K562 (cell line): ENCODE results near the gene HOXA7. TPM values are rescaled to one million over a fixed set of nuclear protein-coding genes. Genes with fewer than 3 reads are reported as not detected.

Source experiments
- ATAC-seq: fragments of 200-7000 bp; cut with Tn5 transposase; 3 replicates; pipeline ENCODE4 v1.9.1; 2020; ENCODE audit warnings: moderate library complexity
- BruUV-seq: library from RNA; stranded (reverse); fragments of 400-500 nt; replicated peaks from 2 replicates; lab custom pipeline; 2021; lab: Mats Ljungman, UMichigan
- CTCF ChIA-PET: fragments of 300-600 bp; formaldehyde crosslinking; extraction: SDS; loops from one replicate; lab custom pipeline; 2021; ENCODE audit warnings: low intra/inter-chr PET ratio; lab: Yijun Ruan, JAX
- POLR2A ChIA-PET: fragments of 300-600, 350-650 bp; sonication (Branson Sonifier 250); formaldehyde crosslinking; extraction: SDS; loops from one replicate; lab custom pipeline; 2021; ENCODE audit warnings: antibody characterized with exemption, inconsistent platforms; lab: Yijun Ruan, JAX
- DNase-seq, 4 experiments: peaks; one replicate each; pipeline versions ENCODE4 v3.0.0 to v3.0.0-alpha.2; 2011 to 2018; ENCODE audit warnings: low spot score in 3 of 4, mixed read lengths in 3 of 4; ENCODE audit errors: extremely low read depth in 1 of 4
- FAIRE-seq: peaks from 2 replicates; lab custom pipeline; 2011; peaks lifted over from hg19 to GRCh38; lab: Jason Lieb, UNC
- H2AFZ ChIP-seq: 2 replicates; pipeline ENCODE4 v1.6.0; 2011; ENCODE audit warnings: low read depth, low read length, control low read depth, inconsistent platforms
- H3K27ac ChIP-seq: fragments of 200-600 bp; 3 replicates; pipeline ENCODE4 v1.8.0; 2011; ENCODE audit warnings: low read depth, mild to moderate bottlenecking, control low read depth, inconsistent platforms, low read length, moderate library complexity, mixed read lengths; ENCODE audit errors: extremely low read depth
- H3K27me3 ChIP-seq, 2 experiments: fragments of 300-600 bp in 1 of 2; 2 replicates in 1 of 2; 3 replicates in 1 of 2; pipeline versions ENCODE4 v1.6.0 to v1.8.0; 2011; ENCODE audit warnings: inconsistent platforms in 2 of 2, low read length in 2 of 2, mild to moderate bottlenecking in 1 of 2, mixed read lengths in 1 of 2, moderate library complexity in 1 of 2; ENCODE audit not compliant: control insufficient read depth in 2 of 2, insufficient read depth in 2 of 2
- H3K36me3 ChIP-seq: fragments of 300-600 bp; 3 replicates; pipeline ENCODE4 v1.8.0; 2011; ENCODE audit warnings: mild to moderate bottlenecking, low read length, inconsistent platforms; ENCODE audit not compliant: control insufficient read depth, insufficient read depth
- H3K4me1 ChIP-seq, 2 experiments: fragments of 200-600 bp in 1 of 2; replicated peaks in 1 of 2; 2 replicates in 1 of 2; 3 replicates in 1 of 2; pipeline versions ENCODE4 v1.5.1 to v1.8.0; 2011; ENCODE audit warnings: inconsistent platforms in 2 of 2, low read length in 2 of 2, mild to moderate bottlenecking in 1 of 2, mixed read lengths in 1 of 2, moderate library complexity in 1 of 2; ENCODE audit not compliant: control insufficient read depth in 2 of 2, insufficient read depth in 2 of 2
- H3K4me2 ChIP-seq: 2 replicates; pipeline ENCODE4 v1.6.1; 2011; ENCODE audit warnings: low read length, control low read depth, inconsistent platforms, mixed read lengths; ENCODE audit not compliant: insufficient read depth
- H3K4me3 ChIP-seq: fragments of 200-600 bp; sonication (generic), shearing (Covaris generic); 2 replicates; pipeline ENCODE4 v1.5.1; 2016; ENCODE audit warnings: control low read depth, inconsistent platforms
- H3K79me2 ChIP-seq: fragments of 200-600 bp; 3 replicates; pipeline ENCODE4 v1.8.0; 2011; ENCODE audit warnings: low read length, inconsistent platforms; ENCODE audit not compliant: control insufficient read depth, insufficient read depth
- H3K9ac ChIP-seq, 2 experiments: 2 replicates each; pipeline versions ENCODE4 v1.6.0 to v1.6.1; 2011; ENCODE audit warnings: low read depth in 2 of 2, low read length in 2 of 2, control low read depth in 1 of 2, inconsistent platforms in 1 of 2, mild to moderate bottlenecking in 1 of 2, mixed read lengths in 1 of 2; ENCODE audit not compliant: insufficient read depth in 1 of 2
- H3K9me1 ChIP-seq: one replicate; pipeline ENCODE4 v1.6.0; 2011; ENCODE audit warnings: inconsistent platforms, mild to moderate bottlenecking, low read length, moderate library complexity; ENCODE audit not compliant: control insufficient read depth, insufficient read depth
- H3K9me3 ChIP-seq: replicated peaks from 2 replicates; pipeline ENCODE4 v1.5.1; 2011; ENCODE audit warnings: low read depth, low read length, inconsistent platforms; ENCODE audit not compliant: control insufficient read depth, insufficient read depth
- H4K20me1 ChIP-seq: replicated peaks from 2 replicates; pipeline ENCODE4 v1.6.1; 2011; ENCODE audit warnings: low read length, inconsistent platforms, mixed read lengths; ENCODE audit not compliant: control insufficient read depth, insufficient read depth
- CBX8 ChIP-seq: fragments of 200-600 bp; sonication (generic); IDR thresholded peaks from 2 replicates; pipeline ENCODE4 v1.6.1; 2012; ENCODE audit warnings: borderline replicate concordance, mixed run types, low read depth, mild to moderate bottlenecking, moderate library complexity, mixed read lengths, low read length, control low read depth, inconsistent platforms; ENCODE audit not compliant: poor library complexity, severe bottlenecking; ENCODE audit errors: extremely low read depth
- NELFE ChIP-seq: IDR thresholded peaks from 2 replicates; pipeline ENCODE4 v1.6.1; 2011; ENCODE audit warnings: mild to moderate bottlenecking; ENCODE audit not compliant: insufficient read depth, insufficient read length
- SRSF9 ChIP-seq: fragments of 200-400 bp; formaldehyde crosslinking; IDR thresholded peaks from 2 replicates; pipeline ENCODE4 v1.6.1; 2017; ENCODE audit warnings: low read depth, low read length, borderline replicate concordance
- WGBS: fragments of 100-300 bp; shearing (Covaris generic); methylation state at CpG from one replicate; pipeline ENCODE4 v1.1.6; 2016; ENCODE audit warnings: low coverage, mixed read lengths; ENCODE audit not compliant: insufficient coverage; ENCODE audit errors: missing lambda C conversion rate; 5-methylcytosine and 5-hydroxymethylcytosine counted together
- in situ Hi-C: fragments of 300-500 bp; cut with MboI; formaldehyde crosslinking; loops from 4 replicates; pipeline ENCODE4 v1.15.0; 2018; ENCODE audit warnings: inconsistent platforms, mixed read lengths
- intact Hi-C: fragments of 100-400 bp; cut with micrococcal nuclease; formaldehyde crosslinking; loops from 2 replicates; pipeline ENCODE4 v1.14.2; 2022
- polyA plus RNA-seq, 8 experiments: library from polyadenylated mRNA; depleted of rRNA in 4 of 8; stranded (reverse) in 5 of 8; unstranded in 3 of 8; fragments of >200 nt; fragmentation: Nextera tagmentation in 2 of 8; fragmentation: Illumina TruSeq in 1 of 8; extraction: Ambion mirVana in 2 of 8; extraction: Trizol in 1 of 8; gene quantifications; 2 replicates each; pipeline versions ENCODE4 v1.2.1 to v1.2.3, GENCODE V29; 2011 to 2014; ENCODE audit warnings: inconsistent platforms in 1 of 8, missing spikeins in 1 of 8
- total RNA-seq, 7 experiments: library from RNA; depleted of rRNA in 6 of 7; stranded (reverse); fragments of >200 nt in 6 of 7; fragmentation: Illumina TruSeq in 2 of 7; extraction: Trizol in 2 of 7; gene quantifications; 2 replicates each; pipeline versions ENCODE4 v1.2.1 to v1.2.3, GENCODE V29; 2011 to 2021; ENCODE audit warnings: low replicate concordance in 1 of 7

The HOXA7 gene
- total and polyA plus RNA-seq, 9 of the 15 experiments (the other 6 are each of a cell fraction or from before 2014, with no cell fraction given), result not detected

- Histone ChIP-seq H3K4me2 (no peak overlapping the region), H2AFZ (no peak overlapping the region), H3K36me3 (no peaks in the 10 kb centered on the region), H3K4me1 (peaks cover 0 to 15% of the 10 kb centered on the region in 2 experiments; a peak in 2 of 5 replicates), H3K79me2 (no peaks in the 10 kb centered on the region), H3K4me3 (no peak overlapping the region), H3K9me3 (no peaks in the 10 kb centered on the region), H3K27ac (no peak overlapping the region), H3K9me1 (no peaks in the 10 kb centered on the region), H3K9ac (no peak overlapping the region), H4K20me1 (no peaks in the 10 kb centered on the region), H3K27me3 (peaks cover 42 to 92% of the 10 kb centered on the region in 2 experiments)
- BruUV-seq, result no TSS peak
- in situ Hi-C loops, result loop anchor here (25.0 kb wide), 3 partner anchors 641 to 1266 kb away; no protein-coding TSS in a partner anchor
- ChIA-PET CTCF (no interaction called here), POLR2A (no interaction called here)
- no peak for FAIRE-seq
- no peak for ATAC-seq
- TF ChIP-seq CBX8 (peak; percentile 74), NELFE (no peak), SRSF9 (no peak)
- DNase-seq, result no peak
- intact Hi-C loops, result no loop called here
- WGBS, result 2% methylated on average over 19 of the region's 22 CpGs
Measured at GRCh38 chr7:27152816-27153442, 3.5 kb downstream of the HOXA7 start.
